Measurements from ENCODE around the gene PLXNA3. TPM values are rescaled to one million over a fixed set of nuclear protein-coding genes. Genes with fewer than 3 reads are reported as not detected.

The PLXNA3 gene
- total and polyA plus RNA-seq, 12 donors: 9.7 to 35.3 (median 16.7) TPM

GRCh38 chrX:154470434-154470833, 12.4 kb downstream of the PLXNA3 start:
- ATAC-seq (no peak), DNase-seq (no peak)
- 92 to 93% methylated on average over 14 of the region's 14 CpGs for WGBS, 2 donors
- H3K27ac ChIP-seq: no peak overlapping the region
- no peak overlapping the region for H3K4me3 ChIP-seq
- no peaks in the 10 kb centered on the region for H3K9me3 ChIP-seq
- intact Hi-C loops (cut with DNase I): no loop called here
- peaks cover 0 to under 1% (median 0%) of the 10 kb centered on the region in 7 donors for H3K27me3 ChIP-seq
- peaks cover 0 to 68% (median 0%) of the 10 kb centered on the region in 9 donors for H3K36me3 ChIP-seq
- no peaks in the 10 kb centered on the region for H3K4me1 ChIP-seq
- TF ChIP-seq CTCF (IDR thresholded peaks at IDR 0.05): no peak

GRCh38 chrX:154470914-154471568, 13.0 kb downstream of the PLXNA3 start:
- intact Hi-C loops (cut with DNase I): no loop called here
- TF ChIP-seq CTCF (IDR thresholded peaks at IDR 0.05): no peak
- DNase-seq: no peak
- Histone ChIP-seq H3K36me3 (peaks cover 0 to 62% (median 0%) of the 10 kb centered on the region in 9 donors), H3K4me1 (no peaks in the 10 kb centered on the region), H3K27me3 (peaks cover 0 to 7% (median 0%) of the 10 kb centered on the region in 7 donors), H3K4me3 (no peak overlapping the region), H3K9me3 (no peaks in the 10 kb centered on the region), H3K27ac (no peak overlapping the region)
- no peak for ATAC-seq
- 86 to 93% methylated on average over 20 to 23 of the region's 23 CpGs for WGBS, 2 donors

- H3K27me3 ChIP-seq: peaks cover 0 to 7% (median 0%) of the 10 kb centered on the region in 7 donors
- H3K36me3 ChIP-seq: peaks cover 0 to 52% (median 0%) of the 10 kb centered on the region in 9 donors
- DNase-seq (no peak), ATAC-seq (no peak)
- H3K9me3 ChIP-seq: no peaks in the 10 kb centered on the region
- WGBS, 2 donors: 85 to 91% methylated on average over 18 to 23 of the region's 23 CpGs
- H3K4me3 ChIP-seq: no peak overlapping the region
- H3K27ac ChIP-seq: no peak overlapping the region
- intact Hi-C loops (cut with DNase I): no loop called here
- no peaks in the 10 kb centered on the region for H3K4me1 ChIP-seq
- TF ChIP-seq CTCF (IDR thresholded peaks at IDR 0.05): no peak
These were observed 14.0 kb downstream of the PLXNA3 start for GRCh38 chrX:154471839-154472684.

- no peak for ATAC-seq
- Histone ChIP-seq H3K27ac (no peak overlapping the region), H3K27me3 (peaks cover 0 to 7% (median 0%) of the 10 kb centered on the region in 7 donors), H3K9me3 (no peaks in the 10 kb centered on the region), H3K36me3 (peaks cover 0 to 44% (median 0%) of the 10 kb centered on the region in 9 donors), H3K4me1 (peaks cover 0 to 2% (median 0%) of the 10 kb centered on the region in 9 donors), H3K4me3 (no peak overlapping the region)
- no peak for TF ChIP-seq CTCF (IDR thresholded peaks at IDR 0.05)
- WGBS, 2 donors: 82 to 89% methylated on average over 22 to 28 of the region's 28 CpGs
- DNase-seq: no peak
- intact Hi-C loops (cut with DNase I): no loop called here
These were observed 14.9 kb downstream of the PLXNA3 start for GRCh38 chrX:154472685-154473632.

Data from heart right ventricle (tissue), 16 donors.